ENCODE data around the gene GABRB2.
"Not testable (repeated sequence)": the region's sequence is repeated elsewhere in the genome, so short reads cannot be mapped to it uniquely, and the experiment has no call there.

The GABRB2 gene

GRCh38 chr5:161380486-161380885 is 166.0 kb downstream of the GABRB2 start:
- DNase-seq, result no peak

- DNase-seq, result no peak
Measured at GRCh38 chr5:161378701-161379100, 167.8 kb downstream of the GABRB2 start.

GRCh38 chr5:161376034-161376433 is 170.5 kb downstream of the GABRB2 start:
- no peak for DNase-seq

GRCh38 chr5:161373345-161373707 is 173.2 kb downstream of the GABRB2 start:
- no peak for DNase-seq

GRCh38 chr5:161372682-161373344 is 173.7 kb downstream of the GABRB2 start:
- no peak for DNase-seq

- no peak for DNase-seq
Measured at GRCh38 chr5:161369022-161369421, 177.5 kb downstream of the GABRB2 start.

- no peak for DNase-seq
Measured at GRCh38 chr5:161358446-161358845, 188.1 kb downstream of the GABRB2 start.

GRCh38 chr5:161344234-161344633 is 202.3 kb downstream of the GABRB2 start:
- no peak for DNase-seq

- DNase-seq, result no peak
Measured at GRCh38 chr5:161342886-161343285, 203.6 kb downstream of the GABRB2 start.

- no peak for DNase-seq
Measured at GRCh38 chr5:161340012-161340411, 206.5 kb downstream of the GABRB2 start.

GRCh38 chr5:161333194-161333880 is 213.2 kb downstream of the GABRB2 start:
- no peak for DNase-seq

- no peak for DNase-seq
Measured at GRCh38 chr5:161332343-161332742, 214.2 kb downstream of the GABRB2 start.

GRCh38 chr5:161314033-161314432 is 232.5 kb downstream of the GABRB2 start:
- no peak for DNase-seq

- no peak for DNase-seq
Measured at GRCh38 chr5:161312882-161313281, 233.6 kb downstream of the GABRB2 start.

GRCh38 chr5:161311965-161312364 is 234.6 kb downstream of the GABRB2 start:
- no peak for DNase-seq

- no peak for DNase-seq
Measured at GRCh38 chr5:161311146-161311708, 235.3 kb downstream of the GABRB2 start.

GRCh38 chr5:161306351-161306995 is 240.1 kb downstream of the GABRB2 start:
- DNase-seq, result no peak

GRCh38 chr5:161305601-161306000 is 240.9 kb downstream of the GABRB2 start:
- no peak for DNase-seq

GRCh38 chr5:161302559-161302958 is 244.0 kb downstream of the GABRB2 start:
- DNase-seq, result no peak

GRCh38 chr5:161301586-161301985 is 244.9 kb downstream of the GABRB2 start:
- no peak for DNase-seq

GRCh38 chr5:161299053-161299452 is 247.5 kb downstream of the GABRB2 start:
- no peak for DNase-seq

- not testable (repeated sequence) for DNase-seq
Measured at GRCh38 chr5:161297388-161297787, 249.1 kb downstream of the GABRB2 start.

- DNase-seq, result no peak
Measured at GRCh38 chr5:161295721-161296250, 250.7 kb downstream of the GABRB2 start.

- DNase-seq, result no peak
Measured at GRCh38 chr5:161288071-161288470, 258.5 kb downstream of the GABRB2 start.
